ENCODE data around the gene PCBP3.

Gene PCBP3

GRCh38 chr21:45911806-45912325, 268.3 kb downstream of the PCBP3 start:
- DNase-seq (ENCODE audit: low spot score) = no peak

GRCh38 chr21:45912611-45913417, 269.3 kb downstream of the PCBP3 start:
- DNase-seq (ENCODE audit: low spot score) = no peak

- DNase-seq (ENCODE audit: low spot score) = no peak
Observed at GRCh38 chr21:45913418-45913765, 269.9 kb downstream of the PCBP3 start.

GRCh38 chr21:45913886-45914285, 270.4 kb downstream of the PCBP3 start:
- DNase-seq (ENCODE audit: low spot score) = no peak

- no peak for DNase-seq (ENCODE audit: low spot score)
Observed at GRCh38 chr21:45914321-45914845, 270.9 kb downstream of the PCBP3 start.

- no peak for DNase-seq (ENCODE audit: low spot score)
Observed at GRCh38 chr21:45916011-45916840, 272.7 kb downstream of the PCBP3 start.

- DNase-seq (ENCODE audit: low spot score) = no peak
Observed at GRCh38 chr21:45917241-45917640, 273.7 kb downstream of the PCBP3 start.

- no peak for DNase-seq (ENCODE audit: low spot score)
Observed at GRCh38 chr21:45918011-45918410, 274.5 kb downstream of the PCBP3 start.

- DNase-seq (ENCODE audit: low spot score) = no peak
Observed at GRCh38 chr21:45918835-45919447, 275.4 kb downstream of the PCBP3 start.

- DNase-seq (ENCODE audit: low spot score) = no peak
Observed at GRCh38 chr21:45919593-45919992, 276.1 kb downstream of the PCBP3 start.

GRCh38 chr21:45920824-45921600, 277.5 kb downstream of the PCBP3 start:
- DNase-seq (ENCODE audit: low spot score) = no peak

GRCh38 chr21:45921917-45922316, 278.4 kb downstream of the PCBP3 start:
- DNase-seq (ENCODE audit: low spot score) = no peak

- DNase-seq (ENCODE audit: low spot score) = no peak
Observed at GRCh38 chr21:45922648-45923047, 279.1 kb downstream of the PCBP3 start.

- DNase-seq (ENCODE audit: low spot score) = peak; percentile 90
Observed at GRCh38 chr21:45923146-45923545, 279.6 kb downstream of the PCBP3 start.

- DNase-seq (ENCODE audit: low spot score) = no peak
Observed at GRCh38 chr21:45926281-45926680, 282.8 kb downstream of the PCBP3 start.

GRCh38 chr21:45927032-45927431, 283.5 kb downstream of the PCBP3 start:
- DNase-seq (ENCODE audit: low spot score) = no peak

- no peak for DNase-seq (ENCODE audit: low spot score)
Observed at GRCh38 chr21:45927851-45928850, 284.6 kb downstream of the PCBP3 start.

GRCh38 chr21:45929449-45929848, 285.9 kb downstream of the PCBP3 start:
- no peak for DNase-seq (ENCODE audit: low spot score)

GRCh38 chr21:45930231-45930760, 286.8 kb downstream of the PCBP3 start:
- no peak for DNase-seq (ENCODE audit: low spot score)

- DNase-seq (ENCODE audit: low spot score) = no peak
Observed at GRCh38 chr21:45930792-45931191, 287.3 kb downstream of the PCBP3 start.

Measured in hepatic stellate cell (primary cell).